Fibroblast of lung (primary cell): ENCODE data around the gene AGRN. TPM values are rescaled to one million over a fixed set of nuclear protein-coding genes. Genes with fewer than 3 reads are reported as not detected.

Source experiments
- DNase-seq, 2 donors: peaks; one replicate each; pipeline versions ENCODE4 v3.0.0 to v3.0.0-alpha.2; 2010; ENCODE audit warnings: low read depth in 2 of 2
- H2AFZ ChIP-seq: 2 replicates; pipeline ENCODE4 v1.5.1; 2012; ENCODE audit warnings: low read length, control low read depth, inconsistent platforms
- H3K27ac ChIP-seq: 2 replicates; pipeline ENCODE4 v1.5.1; 2011; ENCODE audit warnings: low read length, control low read depth; ENCODE audit not compliant: insufficient read depth
- H3K27me3 ChIP-seq: 2 replicates; pipeline ENCODE4 v1.5.1; 2011; ENCODE audit warnings: mild to moderate bottlenecking, low read length; ENCODE audit not compliant: control insufficient read depth, insufficient read depth
- H3K36me3 ChIP-seq: 2 replicates; pipeline ENCODE4 v1.5.1; 2011; ENCODE audit warnings: low read length; ENCODE audit not compliant: control insufficient read depth, insufficient read depth
- H3K4me1 ChIP-seq: 2 replicates; pipeline ENCODE4 v1.5.1; 2011; ENCODE audit warnings: low read length; ENCODE audit not compliant: control insufficient read depth, insufficient read depth; ENCODE audit errors: extremely low read depth
- H3K4me2 ChIP-seq: 2 replicates; pipeline ENCODE4 v1.5.1; 2011; ENCODE audit warnings: low read length, control low read depth; ENCODE audit not compliant: insufficient read depth; ENCODE audit errors: extremely low read depth
- H3K4me3 ChIP-seq, 4 experiments: fragments of 200-600 bp in 1 of 4; sonication (generic) in 1 of 4; replicated peaks in 1 of 4; 2 replicates each; pipeline ENCODE4 v1.5.1; 2011 to 2016; ENCODE audit warnings: low read length in 4 of 4, low read depth in 3 of 4, mild to moderate bottlenecking in 3 of 4, control low read depth in 2 of 4, inconsistent platforms in 1 of 4, mixed read lengths in 1 of 4; ENCODE audit not compliant: insufficient read depth in 1 of 4; ENCODE audit errors: control extremely low read depth in 1 of 4
- H3K79me2 ChIP-seq: 2 replicates; pipeline ENCODE4 v1.5.1; 2012; ENCODE audit warnings: mild to moderate bottlenecking, low read length, inconsistent platforms; ENCODE audit not compliant: control insufficient read depth, insufficient read depth
- H3K9ac ChIP-seq: 2 replicates; pipeline ENCODE4 v1.5.1; 2011; ENCODE audit warnings: mild to moderate bottlenecking, low read length, control low read depth; ENCODE audit not compliant: insufficient read depth
- H3K9me3 ChIP-seq: 2 replicates; pipeline ENCODE4 v1.5.1; 2012; ENCODE audit warnings: low read depth, low read length; ENCODE audit not compliant: control insufficient read depth, insufficient read depth
- H4K20me1 ChIP-seq: 2 replicates; pipeline ENCODE4 v1.5.1; 2011; ENCODE audit warnings: low read length; ENCODE audit not compliant: control insufficient read depth, insufficient read depth; ENCODE audit errors: extremely low read depth
- EZH2 ChIP-seq: IDR thresholded peaks from 2 replicates; pipeline ENCODE4 v1.5.1; 2012; ENCODE audit warnings: low read length, control low read depth, mild to moderate bottlenecking; ENCODE audit errors: missing control alignments
- polyA plus RNA-seq, 2 donors: library from polyadenylated mRNA; depleted of rRNA in 1 of 2; stranded (reverse) in 1 of 2; unstranded in 1 of 2; fragments of >200 nt; gene quantifications; 2 replicates each; pipeline ENCODE4 v1.2.1, GENCODE V29; 2011 to 2012; ENCODE audit warnings: missing spikeins in 1 of 2
- total RNA-seq: library from RNA; depleted of rRNA; stranded (reverse); fragments of >200 nt; gene quantifications from 2 replicates; pipeline ENCODE4 v1.2.1, GENCODE V29; 2014
- TF ChIP-seq, protein P1 (sequence below), 2 donors: IDR thresholded peaks in 1 of 2; conservative IDR thresholded peaks in 1 of 2; 1 replicate in 1 of 2; 2 replicates in 1 of 2; pipeline ENCODE4 v1.5.1; 2011 to 2012; ENCODE audit warnings: low read length in 2 of 2, control low read depth in 1 of 2, inconsistent platforms in 1 of 2, low read depth in 1 of 2, mild to moderate bottlenecking in 1 of 2

The AGRN gene
- total and polyA plus RNA-seq, 2 donors (not counting 1 experiment from before 2014, with no cell fraction given) = 20.7 to 50.9 TPM

DNA sequence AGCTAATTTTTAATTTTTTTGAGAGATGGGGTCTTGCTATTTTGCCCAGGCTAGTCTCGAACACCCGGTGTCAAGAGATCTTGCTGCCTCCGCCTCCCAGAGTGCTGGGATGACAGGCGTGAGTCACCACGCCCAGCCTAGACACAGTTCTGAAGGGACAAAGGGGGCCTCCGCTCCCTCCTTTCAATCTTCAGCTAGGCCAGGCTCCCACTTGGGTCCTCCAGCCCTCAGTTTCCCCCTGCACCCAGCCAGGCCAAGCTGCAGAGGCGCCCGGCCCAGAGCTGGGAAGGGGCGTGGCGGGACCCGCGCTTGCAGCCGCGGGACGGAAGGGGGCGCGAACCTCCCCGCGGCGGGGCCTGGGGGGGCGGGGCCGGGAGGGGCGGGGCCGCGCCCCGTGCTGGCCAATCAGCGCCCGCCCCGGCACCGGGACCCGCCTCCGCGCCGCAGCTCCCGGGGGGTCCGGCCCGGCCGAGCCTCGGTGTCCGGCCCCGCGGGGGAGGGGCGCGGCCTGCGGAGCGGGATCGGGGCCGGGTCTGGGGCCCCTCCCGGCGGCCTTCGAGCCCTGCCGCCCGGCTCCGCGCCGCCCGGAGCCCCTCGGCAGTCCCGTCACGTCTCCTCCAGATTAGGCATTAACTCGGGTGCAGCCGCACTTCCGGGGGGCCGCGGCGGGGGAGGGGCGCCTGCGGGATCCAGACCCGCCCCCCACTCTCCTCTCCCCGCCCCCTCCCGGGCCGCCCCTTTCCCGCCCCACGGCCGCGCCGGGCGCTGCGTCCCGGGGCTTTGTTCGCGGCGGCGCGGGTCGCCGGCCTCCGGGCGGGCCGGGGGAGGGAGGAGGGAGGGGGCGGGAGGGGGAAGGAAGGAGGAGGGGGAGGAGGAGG, 559 bp upstream of the AGRN start:
- no peaks in the 10 kb centered on the region for H4K20me1 ChIP-seq
- H3K27me3 ChIP-seq = no peaks in the 10 kb centered on the region
- peak overlapping the region; percentile 53 for H2AFZ ChIP-seq
- no peaks in the 10 kb centered on the region for H3K79me2 ChIP-seq
- peak; percentile 73 to 81 for DNase-seq
- no peaks in the 10 kb centered on the region for H3K9me3 ChIP-seq
- H3K4me2 ChIP-seq = peak overlapping the region; percentile 71
- peaks cover 5% of the 10 kb centered on the region for H3K4me1 ChIP-seq
- TF ChIP-seq EZH2 = no peak
- TF ChIP-seq, protein P1, sequence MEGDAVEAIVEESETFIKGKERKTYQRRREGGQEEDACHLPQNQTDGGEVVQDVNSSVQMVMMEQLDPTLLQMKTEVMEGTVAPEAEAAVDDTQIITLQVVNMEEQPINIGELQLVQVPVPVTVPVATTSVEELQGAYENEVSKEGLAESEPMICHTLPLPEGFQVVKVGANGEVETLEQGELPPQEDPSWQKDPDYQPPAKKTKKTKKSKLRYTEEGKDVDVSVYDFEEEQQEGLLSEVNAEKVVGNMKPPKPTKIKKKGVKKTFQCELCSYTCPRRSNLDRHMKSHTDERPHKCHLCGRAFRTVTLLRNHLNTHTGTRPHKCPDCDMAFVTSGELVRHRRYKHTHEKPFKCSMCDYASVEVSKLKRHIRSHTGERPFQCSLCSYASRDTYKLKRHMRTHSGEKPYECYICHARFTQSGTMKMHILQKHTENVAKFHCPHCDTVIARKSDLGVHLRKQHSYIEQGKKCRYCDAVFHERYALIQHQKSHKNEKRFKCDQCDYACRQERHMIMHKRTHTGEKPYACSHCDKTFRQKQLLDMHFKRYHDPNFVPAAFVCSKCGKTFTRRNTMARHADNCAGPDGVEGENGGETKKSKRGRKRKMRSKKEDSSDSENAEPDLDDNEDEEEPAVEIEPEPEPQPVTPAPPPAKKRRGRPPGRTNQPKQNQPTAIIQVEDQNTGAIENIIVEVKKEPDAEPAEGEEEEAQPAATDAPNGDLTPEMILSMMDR (conservative IDR thresholded peaks at IDR 0.05 in 1 of 2, IDR thresholded peaks at IDR 0.05 in 1 of 2; ENCODE audit: low read depth in 1 of 2, low read length in 2 of 2) = peak in 1 of 2 donors; percentile 27
- peaks cover 9% of the 10 kb centered on the region for H3K36me3 ChIP-seq
- peak overlapping the region; percentile 53 for H3K9ac ChIP-seq
- H3K4me3 ChIP-seq = peak overlapping the region in 3 of 4 experiments; percentile 17 to 49 (median 28)
- H3K27ac ChIP-seq = no peak overlapping the region

DNA sequence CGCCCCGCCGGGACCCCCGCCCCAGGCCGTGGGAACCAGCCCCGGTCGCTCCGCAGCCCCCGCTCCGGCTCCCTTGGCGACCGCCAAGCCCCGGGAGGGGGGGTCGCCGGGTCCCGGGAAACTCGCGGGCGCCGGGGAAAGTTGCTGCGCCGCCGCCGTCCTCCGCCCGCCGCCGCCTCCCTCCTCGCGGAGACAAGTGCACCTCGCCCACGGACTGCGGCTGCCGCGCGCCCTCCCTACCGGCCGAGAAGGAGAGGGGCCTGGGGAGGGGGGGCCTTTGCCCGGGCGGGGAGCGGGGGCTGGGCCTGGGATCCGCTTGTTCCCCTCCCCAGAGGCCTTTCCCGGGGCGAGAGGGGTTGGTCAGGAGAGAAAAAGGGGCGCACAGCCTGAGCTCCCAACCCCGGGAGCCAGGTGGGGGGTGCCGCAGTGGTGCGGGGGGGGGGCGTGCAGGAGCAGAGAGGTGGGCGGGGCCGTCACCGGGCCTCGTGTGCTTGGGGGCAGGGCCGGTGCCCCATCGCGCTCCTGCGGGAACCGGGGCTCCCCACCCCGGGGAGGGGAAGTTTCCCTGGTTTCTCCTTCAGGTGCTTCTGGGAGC, 592 bp downstream of the AGRN start:
- H2AFZ ChIP-seq = no peak overlapping the region

More for the DNA sequence above, 592 bp downstream of the AGRN start:
- Histone ChIP-seq H3K9ac (peak overlapping the region; percentile 52), H3K4me3 (peak overlapping the region; percentile 13 to 61 (median 54)), H3K4me2 (peak overlapping the region; percentile 40), H3K36me3 (peaks cover 9% of the 10 kb centered on the region), H3K27ac (no peak overlapping the region), H4K20me1 (no peaks in the 10 kb centered on the region), H3K27me3 (no peaks in the 10 kb centered on the region), H3K9me3 (no peaks in the 10 kb centered on the region), H3K4me1 (peaks cover 5% of the 10 kb centered on the region), H3K79me2 (no peaks in the 10 kb centered on the region)
- no peak for TF ChIP-seq EZH2
- TF ChIP-seq, protein P1 (conservative IDR thresholded peaks at IDR 0.05 in 1 of 2, IDR thresholded peaks at IDR 0.05 in 1 of 2; ENCODE audit: low read depth in 1 of 2, low read length in 2 of 2) = no peak
- DNase-seq = peak in 1 of 2 donors; percentile 40
